ENCODE results near the gene PLCB1.

The PLCB1 gene

DNA sequence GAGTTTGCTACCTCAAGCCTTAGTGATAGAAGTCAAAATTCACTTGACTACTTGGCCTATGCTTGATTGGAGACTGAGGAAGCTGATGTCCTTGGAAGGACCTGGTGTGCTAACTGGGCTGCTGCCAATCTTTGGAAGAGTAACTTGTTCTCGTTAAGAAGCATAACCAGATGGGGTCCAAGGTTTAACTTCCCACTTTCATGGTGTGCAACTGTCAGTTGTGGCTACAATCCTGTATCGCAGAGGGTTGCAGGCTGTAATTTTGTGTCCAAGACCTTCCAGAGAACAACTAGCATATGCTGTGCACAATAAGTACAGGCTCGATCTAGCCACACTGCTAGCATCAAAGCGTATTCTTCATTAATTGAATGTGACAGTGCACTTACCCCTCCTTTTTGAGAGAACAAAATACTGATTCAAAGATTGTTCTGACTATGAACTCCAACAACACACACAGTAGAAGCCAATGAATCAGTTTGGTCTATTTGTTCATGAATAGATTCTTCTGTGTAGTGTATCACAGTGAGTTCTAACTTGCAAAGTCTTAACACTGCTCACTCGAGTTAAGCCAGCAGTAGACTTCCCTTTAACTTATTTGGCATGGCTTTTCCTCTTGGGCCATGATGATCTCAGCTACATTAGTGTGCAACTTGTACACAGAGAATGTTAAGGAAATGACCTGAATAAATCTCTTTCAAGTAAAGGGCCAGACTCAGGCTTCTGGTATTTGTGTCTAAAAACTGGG is 15.8 kb upstream of the PLCB1 start:
- Histone ChIP-seq H3K27ac (ENCODE audit: low read length) (no peak overlapping the region), H3K36me3 (ENCODE audit: control insufficient read depth in 1 of 2, insufficient read depth in 2 of 2, low read length in 2 of 2) (no peaks in the 10 kb centered on the region), H3K9me3 (ENCODE audit: control insufficient read depth in 1 of 2, low read length in 2 of 2) (no peaks in the 10 kb centered on the region), H3K4me3 (ENCODE audit: low read depth in 1 of 2, low read length in 2 of 2) (no peak overlapping the region), H3K27me3 (ENCODE audit: low read depth, low read length) (no peaks in the 10 kb centered on the region), H3K4me1 (ENCODE audit: control insufficient read depth in 1 of 2, insufficient read depth in 2 of 2, low read length in 2 of 2) (peaks cover 0 to 19% of the 10 kb centered on the region in 2 donors)

- no peak overlapping the region for H3K27ac ChIP-seq (ENCODE audit: low read length)
Measured at GRCh38 chr20:8117636-8118035, 14.4 kb upstream of the PLCB1 start.

DNA sequence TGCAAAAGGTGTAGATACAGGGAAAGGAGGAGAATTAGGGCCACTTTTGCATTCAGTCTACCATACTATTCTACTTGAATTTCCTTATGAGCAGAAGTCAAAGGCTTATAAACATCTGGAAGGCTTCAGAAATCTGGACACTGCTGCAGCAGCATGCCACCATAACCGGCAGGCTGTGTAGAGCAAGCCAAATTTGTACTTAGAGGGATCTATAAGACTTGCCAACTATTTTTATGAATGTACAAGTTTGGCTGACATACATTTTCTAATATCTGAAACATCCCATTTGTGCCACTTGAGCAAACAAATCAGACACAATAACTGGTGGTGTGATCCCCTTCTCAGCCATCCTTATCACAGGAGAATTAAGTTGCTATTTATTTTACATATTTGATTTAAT is 14.0 kb upstream of the PLCB1 start:
- Histone ChIP-seq H3K9me3 (ENCODE audit: control insufficient read depth in 1 of 2, low read length in 2 of 2) (no peaks in the 10 kb centered on the region), H3K27me3 (ENCODE audit: low read depth, low read length) (no peaks in the 10 kb centered on the region), H3K27ac (ENCODE audit: low read length) (no peak overlapping the region), H3K4me3 (ENCODE audit: low read depth in 1 of 2, low read length in 2 of 2) (no peak overlapping the region), H3K4me1 (ENCODE audit: control insufficient read depth in 1 of 2, insufficient read depth in 2 of 2, low read length in 2 of 2) (peaks cover 0 to 19% of the 10 kb centered on the region in 2 donors), H3K36me3 (ENCODE audit: control insufficient read depth in 1 of 2, insufficient read depth in 2 of 2, low read length in 2 of 2) (no peaks in the 10 kb centered on the region)

More at GRCh38 chr20:8117636-8118035, 14.4 kb upstream of the PLCB1 start:
- peaks cover 0 to 19% of the 10 kb centered on the region in 2 donors for H3K4me1 ChIP-seq (ENCODE audit: control insufficient read depth in 1 of 2, insufficient read depth in 2 of 2, low read length in 2 of 2)
- H3K27me3 ChIP-seq (ENCODE audit: low read depth, low read length), result no peaks in the 10 kb centered on the region
- H3K4me3 ChIP-seq (ENCODE audit: low read depth in 1 of 2, low read length in 2 of 2), result no peak overlapping the region
- H3K36me3 ChIP-seq (ENCODE audit: control insufficient read depth in 1 of 2, insufficient read depth in 2 of 2, low read length in 2 of 2), result no peaks in the 10 kb centered on the region
- H3K9me3 ChIP-seq (ENCODE audit: control insufficient read depth in 1 of 2, low read length in 2 of 2), result no peaks in the 10 kb centered on the region

DNA sequence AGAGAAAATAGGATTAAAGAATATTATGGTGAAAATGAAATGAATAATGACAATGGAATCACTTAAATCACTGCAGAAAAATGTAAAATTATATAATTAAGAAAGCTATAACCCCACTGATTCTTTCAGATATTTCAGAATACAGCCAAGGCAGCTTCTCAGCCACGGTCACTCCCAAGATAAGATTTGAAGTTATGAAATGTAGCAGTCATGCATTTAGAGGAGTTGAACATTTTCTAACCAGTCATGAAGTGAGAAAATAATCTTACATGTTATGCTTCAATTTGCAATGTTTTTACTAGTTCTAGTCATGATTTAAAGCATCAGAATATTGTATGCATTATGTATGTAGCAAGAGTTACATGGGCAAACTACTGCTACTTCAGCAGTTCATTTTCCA is 13.3 kb upstream of the PLCB1 start:
- Histone ChIP-seq H3K9me3 (ENCODE audit: control insufficient read depth in 1 of 2, low read length in 2 of 2) (no peaks in the 10 kb centered on the region), H3K4me1 (ENCODE audit: control insufficient read depth in 1 of 2, insufficient read depth in 2 of 2, low read length in 2 of 2) (peaks cover 0 to 19% of the 10 kb centered on the region in 2 donors), H3K36me3 (ENCODE audit: control insufficient read depth in 1 of 2, insufficient read depth in 2 of 2, low read length in 2 of 2) (no peaks in the 10 kb centered on the region), H3K4me3 (ENCODE audit: low read depth in 1 of 2, low read length in 2 of 2) (no peak overlapping the region), H3K27me3 (ENCODE audit: low read depth, low read length) (no peaks in the 10 kb centered on the region), H3K27ac (ENCODE audit: low read length) (no peak overlapping the region)

DNA sequence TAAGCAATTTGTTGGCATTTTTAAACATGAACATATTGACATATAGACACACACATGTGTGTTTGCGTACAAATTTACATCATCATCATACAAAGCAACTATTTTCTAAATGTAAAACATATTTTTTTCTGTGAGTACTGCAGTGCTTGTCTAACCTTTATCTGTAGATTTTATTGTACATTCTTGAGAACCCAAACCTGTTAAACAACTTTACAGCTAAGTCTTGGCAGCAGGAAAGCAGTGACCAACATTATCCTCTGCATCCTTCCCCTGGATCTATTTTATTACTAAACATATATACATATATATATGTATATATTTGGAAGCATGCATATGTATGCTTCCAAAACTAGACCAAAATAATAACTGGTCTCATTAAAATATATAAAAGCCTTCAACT is 10.4 kb upstream of the PLCB1 start:
- Histone ChIP-seq H3K27ac (ENCODE audit: low read length) (no peak overlapping the region), H3K4me1 (ENCODE audit: control insufficient read depth in 1 of 2, insufficient read depth in 2 of 2, low read length in 2 of 2) (peaks cover 0 to 19% of the 10 kb centered on the region in 2 donors), H3K36me3 (ENCODE audit: control insufficient read depth in 1 of 2, insufficient read depth in 2 of 2, low read length in 2 of 2) (no peaks in the 10 kb centered on the region), H3K27me3 (ENCODE audit: low read depth, low read length) (no peaks in the 10 kb centered on the region), H3K4me3 (ENCODE audit: low read depth in 1 of 2, low read length in 2 of 2) (no peak overlapping the region), H3K9me3 (ENCODE audit: control insufficient read depth in 1 of 2, low read length in 2 of 2) (no peaks in the 10 kb centered on the region)

DNA sequence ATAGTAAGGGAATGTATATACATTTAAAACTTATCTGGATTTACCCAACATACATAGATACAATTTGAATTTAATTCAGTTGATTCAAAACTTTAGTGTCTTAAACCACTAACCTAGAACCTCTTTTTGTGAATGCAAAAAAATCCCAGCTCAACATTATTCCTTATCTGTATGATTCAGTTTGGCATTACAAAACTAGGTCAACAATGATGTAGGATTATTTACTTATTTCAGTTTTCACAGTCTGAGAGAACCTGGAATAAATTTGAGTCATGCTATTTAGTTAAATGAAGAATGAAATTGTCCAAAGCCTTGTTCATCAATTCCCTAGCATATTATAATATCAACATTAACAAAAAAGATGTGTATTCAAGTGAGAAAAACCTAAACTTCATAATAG is 7.4 kb upstream of the PLCB1 start:
- no peaks in the 10 kb centered on the region for H3K9me3 ChIP-seq (ENCODE audit: control insufficient read depth in 1 of 2, low read length in 2 of 2)
- peaks cover 0 to 14% of the 10 kb centered on the region in 2 donors for H3K4me1 ChIP-seq (ENCODE audit: control insufficient read depth in 1 of 2, insufficient read depth in 2 of 2, low read length in 2 of 2)
- no peak overlapping the region for H3K27ac ChIP-seq (ENCODE audit: low read length)
- no peaks in the 10 kb centered on the region for H3K36me3 ChIP-seq (ENCODE audit: control insufficient read depth in 1 of 2, insufficient read depth in 2 of 2, low read length in 2 of 2)
- H3K27me3 ChIP-seq (ENCODE audit: low read depth, low read length), result no peaks in the 10 kb centered on the region
- no peak overlapping the region for H3K4me3 ChIP-seq (ENCODE audit: low read depth in 1 of 2, low read length in 2 of 2)

DNA sequence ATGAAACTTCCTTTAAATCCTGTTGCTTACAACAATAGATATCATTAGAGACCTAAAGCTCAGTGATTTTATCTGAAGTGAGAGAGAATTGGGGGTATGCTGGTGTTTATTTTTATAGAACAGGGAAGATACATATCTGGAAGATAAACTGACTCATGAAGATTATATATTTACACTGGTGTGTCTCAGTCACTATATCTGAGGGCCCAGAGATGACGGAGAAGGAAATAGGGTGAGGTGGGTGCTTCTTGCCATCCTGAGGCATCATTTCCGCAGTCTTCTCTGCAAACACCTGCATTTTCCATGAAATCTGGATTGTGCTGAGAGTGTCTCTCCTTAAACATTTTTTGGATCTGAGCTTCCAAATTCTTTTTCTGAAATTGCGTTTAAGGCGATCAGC is 5.9 kb upstream of the PLCB1 start:
- H3K27ac ChIP-seq (ENCODE audit: low read length), result no peak overlapping the region
- no peak overlapping the region for H3K4me3 ChIP-seq (ENCODE audit: low read depth in 1 of 2, low read length in 2 of 2)
- H3K4me1 ChIP-seq (ENCODE audit: control insufficient read depth in 1 of 2, insufficient read depth in 2 of 2, low read length in 2 of 2), result peaks cover 0 to 14% of the 10 kb centered on the region in 2 donors

DNA sequence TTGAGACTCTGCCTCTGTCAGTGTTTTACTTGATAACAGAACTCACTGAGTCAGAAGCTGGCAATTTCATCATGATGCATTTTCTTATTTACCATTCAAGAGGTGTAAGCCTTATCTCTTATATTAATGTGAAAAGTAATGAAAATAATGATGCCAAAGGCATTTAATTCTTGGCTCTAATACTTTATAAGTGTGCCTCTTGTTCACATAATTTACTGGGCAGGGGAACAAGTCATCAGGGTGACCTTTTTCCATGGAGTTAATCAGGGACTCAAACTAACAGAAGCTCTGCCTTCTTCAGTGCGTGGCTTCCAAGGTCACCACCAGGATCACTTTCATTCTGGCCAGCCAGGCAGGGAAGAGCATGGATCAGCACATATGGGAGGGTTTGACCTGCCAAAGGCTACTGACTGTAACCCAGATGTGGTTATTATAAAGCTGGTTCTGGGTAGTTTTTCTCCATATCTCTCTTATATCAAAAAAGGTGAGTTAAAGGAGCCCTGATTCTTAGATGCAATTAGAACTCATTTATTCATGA is 5.2 kb upstream of the PLCB1 start:
- no peaks in the 10 kb centered on the region for H3K9me3 ChIP-seq (ENCODE audit: control insufficient read depth in 1 of 2, low read length in 2 of 2)
- H3K27ac ChIP-seq (ENCODE audit: low read length), result no peak overlapping the region
- no peak overlapping the region for H3K4me3 ChIP-seq (ENCODE audit: low read depth in 1 of 2, low read length in 2 of 2)
- H3K36me3 ChIP-seq (ENCODE audit: control insufficient read depth in 1 of 2, insufficient read depth in 2 of 2, low read length in 2 of 2), result no peaks in the 10 kb centered on the region
- H3K4me1 ChIP-seq (ENCODE audit: control insufficient read depth in 1 of 2, insufficient read depth in 2 of 2, low read length in 2 of 2), result peaks cover 0 to 14% of the 10 kb centered on the region in 2 donors
- H3K27me3 ChIP-seq (ENCODE audit: low read depth, low read length), result no peaks in the 10 kb centered on the region

More for the DNA sequence above, 5.9 kb upstream of the PLCB1 start:
- no peaks in the 10 kb centered on the region for H3K36me3 ChIP-seq (ENCODE audit: control insufficient read depth in 1 of 2, insufficient read depth in 2 of 2, low read length in 2 of 2)
- no peaks in the 10 kb centered on the region for H3K27me3 ChIP-seq (ENCODE audit: low read depth, low read length)
- no peaks in the 10 kb centered on the region for H3K9me3 ChIP-seq (ENCODE audit: control insufficient read depth in 1 of 2, low read length in 2 of 2)

DNA sequence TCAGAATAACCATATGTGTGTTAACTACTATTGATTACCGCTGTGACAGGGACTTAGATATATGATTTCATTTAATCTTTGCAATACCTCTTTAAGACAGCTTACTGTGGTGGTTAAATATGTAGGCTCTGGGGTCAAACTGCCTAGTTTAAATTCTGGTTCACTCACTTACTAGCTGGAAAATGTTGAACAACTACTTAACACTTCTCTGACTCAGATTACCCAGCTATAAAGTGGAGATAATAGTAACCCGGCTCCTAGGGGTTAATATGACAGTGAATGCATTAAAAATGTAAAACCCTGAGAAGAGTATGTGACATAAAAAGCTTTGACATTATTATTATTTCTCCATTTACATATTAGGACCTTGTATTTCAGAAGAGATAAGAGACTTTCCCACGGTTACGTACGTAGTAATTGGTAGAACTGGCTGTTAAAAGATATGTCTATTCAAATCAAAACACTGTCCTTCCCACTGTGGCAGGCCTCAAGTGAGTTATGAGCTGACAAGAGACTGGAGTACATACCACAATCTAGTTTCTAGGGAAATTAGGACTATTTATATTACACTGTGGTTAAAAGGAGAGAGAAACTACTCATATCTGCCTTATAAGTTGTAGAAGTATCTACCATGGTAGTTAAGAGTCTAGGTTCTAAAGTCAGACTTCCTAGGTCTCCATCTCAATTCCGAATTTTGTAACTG is 4.4 kb upstream of the PLCB1 start:
- no peak overlapping the region for H3K27ac ChIP-seq (ENCODE audit: low read length)
- no peaks in the 10 kb centered on the region for H3K36me3 ChIP-seq (ENCODE audit: control insufficient read depth in 1 of 2, insufficient read depth in 2 of 2, low read length in 2 of 2)
- peaks cover 0 to 14% of the 10 kb centered on the region in 2 donors for H3K4me1 ChIP-seq (ENCODE audit: control insufficient read depth in 1 of 2, insufficient read depth in 2 of 2, low read length in 2 of 2)
- H3K4me3 ChIP-seq (ENCODE audit: low read depth in 1 of 2, low read length in 2 of 2), result no peak overlapping the region
- no peaks in the 10 kb centered on the region for H3K27me3 ChIP-seq (ENCODE audit: low read depth, low read length)
- H3K9me3 ChIP-seq (ENCODE audit: control insufficient read depth in 1 of 2, low read length in 2 of 2), result no peaks in the 10 kb centered on the region

- Histone ChIP-seq H3K4me1 (ENCODE audit: control insufficient read depth in 1 of 2, insufficient read depth in 2 of 2, low read length in 2 of 2) (peaks cover 0 to 14% of the 10 kb centered on the region in 2 donors), H3K9me3 (ENCODE audit: control insufficient read depth in 1 of 2, low read length in 2 of 2) (no peaks in the 10 kb centered on the region), H3K27me3 (ENCODE audit: low read depth, low read length) (no peaks in the 10 kb centered on the region), H3K27ac (ENCODE audit: low read length) (no peak overlapping the region), H3K36me3 (ENCODE audit: control insufficient read depth in 1 of 2, insufficient read depth in 2 of 2, low read length in 2 of 2) (no peaks in the 10 kb centered on the region), H3K4me3 (ENCODE audit: low read depth in 1 of 2, low read length in 2 of 2) (no peak overlapping the region)
Measured at GRCh38 chr20:8128291-8129060, 3.6 kb upstream of the PLCB1 start.
